ENCODE results near the gene TPT1. TPM values are rescaled to one million over a fixed set of nuclear protein-coding genes. Genes with fewer than 3 reads are reported as not detected.

TPT1 gene
- total and polyA plus RNA-seq, 9 of the 15 experiments (the other 6 are each of a cell fraction or from before 2014, with no cell fraction given), result 602 to 2,508 (median 1,784) TPM

DNA sequence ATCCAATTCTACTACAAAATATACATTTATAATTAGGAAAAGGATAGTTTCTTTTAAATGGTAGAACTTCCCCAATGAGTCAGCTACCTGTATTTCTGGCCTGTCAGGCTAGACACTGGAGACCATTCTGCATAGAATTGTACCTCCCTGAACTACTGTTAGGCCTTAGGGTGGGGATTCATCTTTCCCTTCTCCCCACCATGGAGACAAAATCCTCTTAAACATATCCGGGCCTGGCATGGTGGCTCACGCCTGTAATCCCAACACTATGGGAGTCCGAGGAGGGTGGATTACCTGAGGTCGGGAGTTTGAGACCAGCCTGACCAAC lies 24.5 kb upstream of the TPT1 start (continued):
- TF ChIP-seq, protein P1, sequence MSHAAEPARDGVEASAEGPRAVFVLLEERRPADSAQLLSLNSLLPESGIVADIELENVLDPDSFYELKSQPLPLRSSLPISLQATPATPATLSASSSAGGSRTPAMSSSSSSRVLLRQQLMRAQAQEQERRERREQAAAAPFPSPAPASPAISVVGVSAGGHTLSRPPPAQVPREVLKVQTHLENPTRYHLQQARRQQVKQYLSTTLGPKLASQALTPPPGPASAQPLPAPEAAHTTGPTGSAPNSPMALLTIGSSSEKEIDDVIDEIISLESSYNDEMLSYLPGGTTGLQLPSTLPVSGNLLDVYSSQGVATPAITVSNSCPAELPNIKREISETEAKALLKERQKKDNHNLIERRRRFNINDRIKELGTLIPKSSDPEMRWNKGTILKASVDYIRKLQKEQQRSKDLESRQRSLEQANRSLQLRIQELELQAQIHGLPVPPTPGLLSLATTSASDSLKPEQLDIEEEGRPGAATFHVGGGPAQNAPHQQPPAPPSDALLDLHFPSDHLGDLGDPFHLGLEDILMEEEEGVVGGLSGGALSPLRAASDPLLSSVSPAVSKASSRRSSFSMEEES (CRISPR knock-in tag; IDR thresholded peaks at IDR 0.05), result no peak
- TF ChIP-seq PML (IDR thresholded peaks at IDR 0.05; ENCODE audit: low read length) (no peak), ZNF239 (CRISPR knock-in tag; IDR thresholded peaks at IDR 0.05) (no peak), TCF7 (IDR thresholded peaks at IDR 0.05; ENCODE audit: borderline replicate concordance) (no peak), TAF15 (IDR thresholded peaks at IDR 0.05; ENCODE audit: low read depth, low read length) (no peak), HCFC1 (IDR thresholded peaks at IDR 0.05; ENCODE audit: low read depth, low read length) (no peak), MBD2 (IDR thresholded peaks at IDR 0.05; ENCODE audit: borderline replicate concordance, low read depth) (no peak), NFATC3 (IDR thresholded peaks at IDR 0.05) (no peak), FOXM1 (IDR thresholded peaks at IDR 0.05; ENCODE audit: low read depth) (no peak), FOXM1 (CRISPR knock-in tag; IDR thresholded peaks at IDR 0.05; ENCODE audit: low read depth) (no peak)
- TF ChIP-seq, protein P2, sequence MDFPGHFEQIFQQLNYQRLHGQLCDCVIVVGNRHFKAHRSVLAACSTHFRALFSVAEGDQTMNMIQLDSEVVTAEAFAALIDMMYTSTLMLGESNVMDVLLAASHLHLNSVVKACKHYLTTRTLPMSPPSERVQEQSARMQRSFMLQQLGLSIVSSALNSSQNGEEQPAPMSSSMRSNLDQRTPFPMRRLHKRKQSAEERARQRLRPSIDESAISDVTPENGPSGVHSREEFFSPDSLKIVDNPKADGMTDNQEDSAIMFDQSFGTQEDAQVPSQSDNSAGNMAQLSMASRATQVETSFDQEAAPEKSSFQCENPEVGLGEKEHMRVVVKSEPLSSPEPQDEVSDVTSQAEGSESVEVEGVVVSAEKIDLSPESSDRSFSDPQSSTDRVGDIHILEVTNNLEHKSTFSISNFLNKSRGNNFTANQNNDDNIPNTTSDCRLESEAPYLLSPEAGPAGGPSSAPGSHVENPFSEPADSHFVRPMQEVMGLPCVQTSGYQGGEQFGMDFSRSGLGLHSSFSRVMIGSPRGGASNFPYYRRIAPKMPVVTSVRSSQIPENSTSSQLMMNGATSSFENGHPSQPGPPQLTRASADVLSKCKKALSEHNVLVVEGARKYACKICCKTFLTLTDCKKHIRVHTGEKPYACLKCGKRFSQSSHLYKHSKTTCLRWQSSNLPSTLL (IDR thresholded peaks at IDR 0.05), result no peak
